Stimulated activated CD8-positive, alpha-beta memory T cell treated with anti-CD3 and anti-CD28 coated beads, Interleukin-4, amount 100 ng/mL, for 1 hour (primary cell): ENCODE measurements around the gene C1QTNF3.

Experiments
- DNase-seq, 2 donors: peaks; one replicate each; pipeline ENCODE4 v3.0.0-alpha.2; 2020; ENCODE audit warnings: low read depth in 2 of 2, low spot score in 1 of 2

Gene C1QTNF3

DNA sequence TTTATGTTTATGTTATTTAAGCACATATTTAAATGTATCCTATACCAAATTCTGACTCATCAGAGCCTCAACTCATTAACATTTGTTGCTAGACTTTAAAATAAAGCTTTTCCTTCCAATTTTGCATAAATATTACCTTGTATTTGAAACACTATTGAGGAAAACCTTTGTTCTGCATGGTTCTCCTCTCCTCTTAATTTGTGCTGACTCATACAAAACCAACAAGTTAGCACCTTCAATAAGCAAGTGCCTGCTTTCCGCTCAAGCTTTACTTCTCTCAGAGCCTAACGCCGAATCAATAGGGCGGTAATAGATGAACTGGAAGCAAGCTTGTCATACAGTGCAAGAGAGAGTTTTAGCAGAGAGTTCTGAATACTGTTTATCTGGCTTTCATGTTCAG, 43.0 kb downstream of the C1QTNF3 start:
- no peak for DNase-seq

GRCh38 chr5:33997331-33997983, 45.6 kb downstream of the C1QTNF3 start:
- no peak for DNase-seq

DNA sequence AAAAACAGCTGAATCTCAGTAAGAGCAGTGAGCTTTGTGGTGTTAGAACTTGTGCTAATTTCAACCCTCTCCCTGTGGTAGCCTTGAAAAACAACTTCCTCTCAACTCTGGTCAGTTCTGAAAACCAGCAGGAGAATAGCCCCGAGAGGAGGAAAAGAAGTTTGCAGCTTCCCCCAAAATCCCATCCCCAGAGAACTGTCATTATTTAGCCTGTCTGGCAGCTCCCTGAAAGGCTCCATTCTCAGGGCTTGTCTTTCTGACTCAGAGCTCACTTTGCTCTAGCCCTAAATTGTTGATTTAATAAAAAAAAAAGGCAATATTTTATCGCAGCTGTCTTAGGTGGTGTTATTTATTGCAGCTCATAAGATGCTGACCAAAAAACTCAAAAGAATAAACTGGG, 47.1 kb downstream of the C1QTNF3 start:
- no peak for DNase-seq

DNA sequence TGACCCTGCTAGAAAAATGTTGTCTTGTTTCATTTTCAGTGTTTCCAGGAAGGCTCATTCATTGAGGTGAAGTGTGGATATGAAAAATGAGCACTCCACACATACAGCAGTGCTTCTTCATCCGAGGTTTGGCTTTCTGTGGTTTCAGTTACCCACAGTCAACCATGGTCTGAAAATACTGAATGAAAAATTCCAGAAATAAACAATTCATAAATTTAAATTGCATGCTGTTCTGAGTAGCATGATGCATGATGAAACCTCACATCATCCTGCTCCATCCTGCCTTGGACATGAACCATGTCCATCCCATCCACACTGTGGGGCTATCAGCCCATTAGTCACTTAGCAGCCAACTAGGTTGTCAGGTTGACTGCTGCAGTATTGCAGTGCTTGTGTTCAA, 48.2 kb downstream of the C1QTNF3 start:
- DNase-seq: no peak

- DNase-seq: no peak
Observed at GRCh38 chr5:33992864-33993263, 50.1 kb downstream of the C1QTNF3 start.

GRCh38 chr5:33985447-33985846, 57.6 kb downstream of the C1QTNF3 start:
- no peak for DNase-seq

- no peak for DNase-seq
Observed at GRCh38 chr5:33984671-33985124, 58.3 kb downstream of the C1QTNF3 start, which contains the start of gene SLC45A2. SLC45A2 (minus strand) TSS chr5:33984693; CDS start chr5:33984583, 110 bp downstream.

- DNase-seq: no peak
Observed at GRCh38 chr5:33984178-33984577, 58.8 kb downstream of the C1QTNF3 start.

DNA sequence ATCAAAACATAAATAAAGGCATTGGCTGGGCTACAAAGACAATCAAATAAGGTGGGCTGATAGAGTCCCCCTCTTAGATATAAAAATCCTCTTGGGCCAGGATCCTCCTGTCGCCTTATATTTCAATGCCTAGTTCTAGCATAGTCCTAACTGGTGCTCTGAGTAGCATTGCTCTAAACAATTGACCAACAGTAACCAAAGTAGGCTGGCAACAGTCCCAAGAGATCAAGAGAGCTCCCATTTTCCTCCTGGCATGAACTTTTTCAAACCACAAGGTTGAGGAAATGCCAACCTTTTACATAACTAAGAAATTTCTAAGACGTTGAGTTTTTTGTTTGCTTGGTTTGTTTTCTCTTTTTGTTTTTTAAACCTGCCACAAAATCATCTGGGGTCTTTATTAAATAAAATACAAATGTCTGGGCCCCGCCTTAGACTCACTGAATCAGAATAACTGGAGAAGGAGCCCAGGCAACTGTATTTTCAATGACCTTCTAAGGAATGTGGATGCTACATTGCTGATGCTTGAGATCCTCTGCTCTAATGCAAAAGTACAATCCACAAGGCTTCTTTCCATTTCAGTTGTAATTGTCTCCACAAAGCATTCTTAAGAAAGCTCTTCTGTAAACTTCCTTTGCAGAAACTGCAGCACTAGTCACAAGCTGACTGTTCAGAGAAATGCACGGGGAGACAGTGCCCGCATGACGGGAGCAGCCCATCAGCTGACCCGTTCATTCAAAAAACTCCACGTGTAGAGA, 61.4 kb downstream of the C1QTNF3 start:
- no peak for DNase-seq

DNA sequence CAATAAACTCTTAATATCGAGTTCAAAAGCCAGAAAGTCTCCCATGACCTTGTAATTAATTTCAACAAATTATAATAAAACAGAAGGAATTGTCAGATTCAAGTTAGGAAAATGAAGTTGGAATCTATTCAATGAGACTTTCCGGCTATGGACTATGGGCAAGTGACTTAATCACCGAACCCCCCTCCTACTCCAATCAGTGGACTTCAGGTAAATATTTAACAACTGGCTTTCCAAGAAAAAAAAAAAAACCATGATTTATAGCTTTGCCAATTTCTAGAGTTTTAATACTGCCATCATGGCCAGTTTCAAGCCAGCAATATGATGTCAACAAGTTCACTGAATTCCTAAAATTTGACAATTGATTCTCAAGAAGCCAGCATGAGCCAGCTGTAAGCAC, 63.0 kb downstream of the C1QTNF3 start:
- DNase-seq: no peak

- DNase-seq: no peak
Observed at GRCh38 chr5:33978306-33978705, 64.7 kb downstream of the C1QTNF3 start.

DNA sequence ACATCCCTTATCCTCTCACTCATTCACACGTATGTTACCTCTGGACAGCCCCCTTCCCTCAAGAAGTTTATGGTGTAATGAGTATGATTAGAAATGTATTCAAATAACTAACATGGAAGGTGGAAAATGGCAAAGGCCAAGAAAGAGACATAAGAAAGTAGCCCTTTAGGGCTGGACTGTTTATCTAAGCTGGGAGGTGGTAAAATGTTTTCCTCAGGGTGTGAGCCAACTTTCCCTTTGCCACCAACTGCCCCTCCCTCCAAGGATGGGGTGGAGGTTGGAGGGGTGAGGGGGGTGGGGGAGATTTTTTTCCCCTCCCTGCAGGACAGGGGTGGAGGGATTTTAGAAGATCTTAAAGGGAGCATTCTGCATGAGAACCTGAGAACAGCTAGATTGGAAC, 66.7 kb downstream of the C1QTNF3 start:
- no peak for DNase-seq

- no peak for DNase-seq
Observed at GRCh38 chr5:33975852-33976251, 67.2 kb downstream of the C1QTNF3 start.

GRCh38 chr5:33973271-33973670, 69.7 kb downstream of the C1QTNF3 start:
- DNase-seq: no peak

- DNase-seq: no peak
Observed at GRCh38 chr5:33969572-33970452, 73.2 kb downstream of the C1QTNF3 start.

DNA sequence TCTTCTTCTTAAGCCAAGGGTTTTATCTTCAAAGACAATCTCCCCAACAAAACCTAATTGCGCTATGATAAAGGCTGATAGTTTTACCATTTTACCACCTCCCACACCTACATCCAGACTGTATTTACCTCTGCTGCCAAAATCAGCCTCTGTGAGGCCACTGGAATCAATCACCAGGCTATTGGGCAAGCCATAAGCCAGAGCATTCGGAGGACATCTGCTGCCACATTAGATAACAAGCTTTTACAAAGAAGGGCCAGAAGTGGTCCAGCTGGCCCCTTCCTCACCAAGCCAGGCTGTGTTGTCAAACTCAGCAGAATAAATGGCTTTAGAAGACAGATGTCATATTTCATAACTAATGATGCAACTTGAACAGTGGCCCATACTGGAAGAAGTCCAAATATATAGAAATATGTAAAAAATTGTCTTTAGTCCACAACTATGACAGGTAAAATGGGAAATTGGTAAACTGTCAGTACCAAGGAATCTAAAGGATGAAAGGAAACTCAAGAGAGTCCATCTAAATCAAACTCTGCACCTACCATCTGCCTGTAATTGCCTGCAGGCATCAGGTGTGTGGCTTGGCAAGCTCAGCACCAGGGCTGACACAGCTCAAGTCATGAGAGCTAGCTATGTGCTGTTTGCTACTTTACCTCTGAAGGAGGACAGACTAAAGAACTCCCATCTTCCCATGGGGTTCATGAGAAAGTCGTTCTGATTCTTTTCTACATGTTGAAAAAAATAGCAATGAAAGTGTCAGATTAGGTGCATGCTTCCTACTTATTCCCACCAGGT, 74.6 kb downstream of the C1QTNF3 start:
- DNase-seq: no peak
